GM20431 (cell line): ENCODE results near the gene KPNA5.

Experiments
- in situ Hi-C: fragments of 300-500 bp; cut with MseI, MboI; formaldehyde crosslinking; loops from one replicate; pipeline ENCODE4 v1.15.0; 2020; ENCODE audit warnings: low sequenced_read_pairs; ENCODE audit not compliant: unreplicated experiment

Gene KPNA5

GRCh38 chr6:116772450-116772849 is 91.4 kb downstream of the KPNA5 start:
- in situ Hi-C loops, result no loop called here

DNA sequence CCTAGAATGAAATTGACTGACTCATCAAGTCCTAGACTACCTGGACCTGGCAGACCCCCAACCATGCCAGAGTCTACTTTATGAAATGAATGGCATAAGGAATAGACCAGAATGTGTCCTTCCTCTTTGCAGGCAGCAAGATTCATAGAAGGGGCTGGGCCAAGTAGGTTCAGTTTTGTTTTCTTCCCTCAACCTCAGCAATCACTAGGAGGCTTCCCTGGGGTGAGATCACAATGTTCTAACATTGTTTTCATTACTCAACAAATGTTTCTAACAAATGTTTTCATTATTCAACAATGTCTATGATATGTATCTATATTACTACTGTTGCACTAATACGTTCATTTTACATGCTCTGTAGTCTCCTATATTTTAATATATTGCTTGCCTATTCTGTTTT is 92.9 kb downstream of the KPNA5 start:
- in situ Hi-C loops, result no loop called here

DNA sequence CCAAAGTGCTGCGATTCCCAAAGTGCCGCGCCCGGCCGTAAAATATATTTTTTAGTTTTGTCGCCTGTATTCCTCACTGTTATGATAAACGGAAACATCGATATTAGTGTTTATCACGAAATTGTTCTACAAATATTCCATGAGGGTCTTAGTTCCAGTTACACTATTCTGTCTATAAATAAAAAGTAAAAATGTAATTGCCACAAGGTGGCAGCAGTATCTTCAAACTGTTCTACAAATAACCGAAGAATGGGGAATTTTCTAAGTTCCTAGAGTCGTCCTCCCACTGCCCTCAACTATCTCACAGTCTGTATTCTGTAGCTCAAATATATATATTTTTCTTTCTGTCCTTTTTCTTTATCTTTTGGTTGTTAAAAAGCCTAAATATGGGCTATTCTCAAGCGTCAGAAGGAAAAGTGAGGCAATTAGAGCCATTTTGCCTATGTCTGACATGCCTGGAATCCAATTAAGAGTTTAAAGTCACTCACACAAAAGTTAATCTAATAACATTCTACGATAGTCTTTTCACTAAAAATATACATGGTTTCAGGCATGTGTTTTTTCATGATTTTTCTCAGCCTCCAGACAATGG is 98.7 kb downstream of the KPNA5 start:
- in situ Hi-C loops, result no loop called here

DNA sequence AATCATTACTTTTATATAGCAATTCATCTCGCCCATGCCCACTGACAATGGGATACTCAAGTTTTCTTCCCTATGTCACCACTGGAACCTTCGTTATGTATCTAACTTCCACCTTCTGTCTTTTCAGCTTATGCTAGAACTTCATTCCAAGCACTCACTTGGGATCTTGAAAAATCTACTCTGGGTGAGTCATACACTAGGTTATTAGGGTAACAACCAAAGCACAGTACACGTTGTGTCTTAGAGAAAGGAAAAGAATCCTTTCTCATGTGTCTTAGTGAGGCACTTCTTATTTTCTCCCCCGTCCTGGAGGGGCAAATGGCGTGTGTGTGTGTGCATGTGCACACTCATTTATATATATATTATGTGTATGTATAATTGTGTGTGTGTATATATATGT is 102.8 kb downstream of the KPNA5 start:
- in situ Hi-C loops, result no loop called here
